Measurements from ENCODE around the gene ZNF277.

Gene ZNF277

GRCh38 chr7:112228632-112229031, 22.1 kb downstream of the ZNF277 start:
- no peaks in the 10 kb centered on the region for H3K4me1 ChIP-seq (ENCODE audit: control insufficient read depth in 2 of 2, insufficient read depth in 1 of 2, low read depth in 1 of 2, low read length in 2 of 2)
- H3K4ac ChIP-seq (ENCODE audit: low read length), result no peak overlapping the region
- no peaks in the 10 kb centered on the region for H3K79me1 ChIP-seq (ENCODE audit: low read depth, low read length)
- H3K9me3 ChIP-seq (replicated peaks in 1 of 2; ENCODE audit: control insufficient read depth in 2 of 2, insufficient read depth in 1 of 2, low read depth in 1 of 2, low read length in 2 of 2), result no peaks in the 10 kb centered on the region
- no peak overlapping the region for H3K4me2 ChIP-seq (ENCODE audit: insufficient read depth, low read length, poor library complexity, severe bottlenecking)
- no peak overlapping the region for H2AK5ac ChIP-seq (ENCODE audit: low read depth, low read length)
- DNase-seq (ENCODE audit: low spot score), result no peak
- H2AFZ ChIP-seq (ENCODE audit: low read length), result no peak overlapping the region
- no peak overlapping the region for H4K91ac ChIP-seq (ENCODE audit: low read depth, low read length, poor library complexity)
- no peak overlapping the region for H2BK120ac ChIP-seq (ENCODE audit: low read depth, low read length)
- H3K9ac ChIP-seq (ENCODE audit: low read depth, low read length, poor library complexity), result no peak overlapping the region
- WGBS, 2 donors (ENCODE audit: extremely low coverage in 2 of 2, insufficient read length in 2 of 2, insufficient replicate concordance in 1 of 2), result no CpG with 5 or more reads among the region's 2 CpGs
- H3K4me3 ChIP-seq (ENCODE audit: low read length in 2 of 2), result no peak overlapping the region
- H3K14ac ChIP-seq (ENCODE audit: low read length), result no peak overlapping the region
- H2BK5ac ChIP-seq (ENCODE audit: low read length), result no peak overlapping the region
- no peak overlapping the region for H4K8ac ChIP-seq (ENCODE audit: low read depth, low read length)
- no peak overlapping the region for H3K18ac ChIP-seq (ENCODE audit: low read length)
- H3K23ac ChIP-seq (ENCODE audit: low read depth, low read length, poor library complexity), result no peak overlapping the region
- H3K27me3 ChIP-seq (ENCODE audit: control insufficient read depth in 3 of 3, insufficient read depth in 3 of 3, low read depth in 1 of 3, low read length in 3 of 3), result no peaks in the 10 kb centered on the region
- no peaks in the 10 kb centered on the region for H3K36me3 ChIP-seq (replicated peaks in 1 of 2; ENCODE audit: control insufficient read depth in 2 of 2, insufficient read depth in 2 of 2, low read length in 2 of 2)
- H2BK15ac ChIP-seq (ENCODE audit: low read length), result no peak overlapping the region
- H2BK12ac ChIP-seq (ENCODE audit: low read length), result no peak overlapping the region
- no peak overlapping the region for H3K27ac ChIP-seq (replicated peaks; ENCODE audit: low read length)

GRCh38 chr7:112232212-112232978, 25.9 kb downstream of the ZNF277 start:
- Histone ChIP-seq H3K27me3 (ENCODE audit: control insufficient read depth in 3 of 3, insufficient read depth in 3 of 3, low read depth in 1 of 3, low read length in 3 of 3) (no peaks in the 10 kb centered on the region), H2BK12ac (ENCODE audit: low read length) (no peak overlapping the region), H3K79me1 (ENCODE audit: low read depth, low read length) (no peaks in the 10 kb centered on the region), H3K4me3 (ENCODE audit: low read length in 2 of 2) (no peak overlapping the region), H2BK120ac (ENCODE audit: low read depth, low read length) (no peak overlapping the region), H3K9ac (ENCODE audit: low read depth, low read length, poor library complexity) (no peak overlapping the region), H3K14ac (ENCODE audit: low read length) (no peak overlapping the region), H3K23ac (ENCODE audit: low read depth, low read length, poor library complexity) (no peak overlapping the region), H2AFZ (ENCODE audit: low read length) (no peak overlapping the region), H4K91ac (ENCODE audit: low read depth, low read length, poor library complexity) (no peak overlapping the region), H3K18ac (ENCODE audit: low read length) (no peak overlapping the region), H3K27ac (replicated peaks; ENCODE audit: low read length) (no peak overlapping the region), H3K4ac (ENCODE audit: low read length) (no peak overlapping the region), H2BK15ac (ENCODE audit: low read length) (no peak overlapping the region), H2AK5ac (ENCODE audit: low read depth, low read length) (no peak overlapping the region), H3K4me1 (ENCODE audit: control insufficient read depth in 2 of 2, insufficient read depth in 1 of 2, low read depth in 1 of 2, low read length in 2 of 2) (no peaks in the 10 kb centered on the region), H2BK5ac (ENCODE audit: low read length) (no peak overlapping the region), H3K9me3 (replicated peaks in 1 of 2; ENCODE audit: control insufficient read depth in 2 of 2, insufficient read depth in 1 of 2, low read depth in 1 of 2, low read length in 2 of 2) (no peaks in the 10 kb centered on the region), H3K4me2 (ENCODE audit: insufficient read depth, low read length, poor library complexity, severe bottlenecking) (no peak overlapping the region), H3K36me3 (replicated peaks in 1 of 2; ENCODE audit: control insufficient read depth in 2 of 2, insufficient read depth in 2 of 2, low read length in 2 of 2) (no peaks in the 10 kb centered on the region), H4K8ac (ENCODE audit: low read depth, low read length) (no peak overlapping the region)
- DNase-seq (ENCODE audit: low spot score), result no peak
- WGBS, 2 donors (ENCODE audit: extremely low coverage in 2 of 2, insufficient read length in 2 of 2, insufficient replicate concordance in 1 of 2), result no CpG with 5 or more reads among the region's 4 CpGs

- Histone ChIP-seq H3K23ac (ENCODE audit: low read depth, low read length, poor library complexity) (no peak overlapping the region), H3K79me1 (ENCODE audit: low read depth, low read length) (no peaks in the 10 kb centered on the region), H3K18ac (ENCODE audit: low read length) (no peak overlapping the region), H4K8ac (ENCODE audit: low read depth, low read length) (no peak overlapping the region), H2BK5ac (ENCODE audit: low read length) (no peak overlapping the region), H4K91ac (ENCODE audit: low read depth, low read length, poor library complexity) (no peak overlapping the region), H3K4ac (ENCODE audit: low read length) (no peak overlapping the region), H3K4me2 (ENCODE audit: insufficient read depth, low read length, poor library complexity, severe bottlenecking) (no peak overlapping the region), H2BK120ac (ENCODE audit: low read depth, low read length) (no peak overlapping the region), H2AFZ (ENCODE audit: low read length) (no peak overlapping the region), H3K4me3 (ENCODE audit: low read length in 2 of 2) (no peak overlapping the region), H3K27ac (replicated peaks; ENCODE audit: low read length) (no peak overlapping the region), H2BK12ac (ENCODE audit: low read length) (no peak overlapping the region), H3K36me3 (replicated peaks in 1 of 2; ENCODE audit: control insufficient read depth in 2 of 2, insufficient read depth in 2 of 2, low read length in 2 of 2) (no peaks in the 10 kb centered on the region), H2BK15ac (ENCODE audit: low read length) (no peak overlapping the region), H2AK5ac (ENCODE audit: low read depth, low read length) (no peak overlapping the region), H3K14ac (ENCODE audit: low read length) (no peak overlapping the region), H3K4me1 (ENCODE audit: control insufficient read depth in 2 of 2, insufficient read depth in 1 of 2, low read depth in 1 of 2, low read length in 2 of 2) (no peaks in the 10 kb centered on the region), H3K27me3 (ENCODE audit: control insufficient read depth in 3 of 3, insufficient read depth in 3 of 3, low read depth in 1 of 3, low read length in 3 of 3) (no peaks in the 10 kb centered on the region), H3K9ac (ENCODE audit: low read depth, low read length, poor library complexity) (no peak overlapping the region), H3K9me3 (replicated peaks in 1 of 2; ENCODE audit: control insufficient read depth in 2 of 2, insufficient read depth in 1 of 2, low read depth in 1 of 2, low read length in 2 of 2) (no peaks in the 10 kb centered on the region)
- DNase-seq (ENCODE audit: low spot score), result no peak
- WGBS, 2 donors (ENCODE audit: extremely low coverage in 2 of 2, insufficient read length in 2 of 2, insufficient replicate concordance in 1 of 2), result no CpG with 5 or more reads among the region's 3 CpGs
Observed at GRCh38 chr7:112233048-112233697, 26.7 kb downstream of the ZNF277 start.

GRCh38 chr7:112234147-112234546, 27.7 kb downstream of the ZNF277 start:
- Histone ChIP-seq H3K36me3 (replicated peaks in 1 of 2; ENCODE audit: control insufficient read depth in 2 of 2, insufficient read depth in 2 of 2, low read length in 2 of 2) (no peaks in the 10 kb centered on the region), H4K91ac (ENCODE audit: low read depth, low read length, poor library complexity) (no peak overlapping the region)
- WGBS, 2 donors (ENCODE audit: extremely low coverage in 2 of 2, insufficient read length in 2 of 2, insufficient replicate concordance in 1 of 2), result no CpG with 5 or more reads among the region's 1 CpG

More at GRCh38 chr7:112234147-112234546, 27.7 kb downstream of the ZNF277 start:
- Histone ChIP-seq H3K27ac (replicated peaks; ENCODE audit: low read length) (no peak overlapping the region), H4K8ac (ENCODE audit: low read depth, low read length) (no peak overlapping the region), H3K23ac (ENCODE audit: low read depth, low read length, poor library complexity) (no peak overlapping the region), H2BK5ac (ENCODE audit: low read length) (no peak overlapping the region), H3K79me1 (ENCODE audit: low read depth, low read length) (no peaks in the 10 kb centered on the region), H3K27me3 (ENCODE audit: control insufficient read depth in 3 of 3, insufficient read depth in 3 of 3, low read depth in 1 of 3, low read length in 3 of 3) (no peaks in the 10 kb centered on the region), H3K4me1 (ENCODE audit: control insufficient read depth in 2 of 2, insufficient read depth in 1 of 2, low read depth in 1 of 2, low read length in 2 of 2) (no peaks in the 10 kb centered on the region), H3K9ac (ENCODE audit: low read depth, low read length, poor library complexity) (no peak overlapping the region), H2BK120ac (ENCODE audit: low read depth, low read length) (no peak overlapping the region), H3K4me3 (ENCODE audit: low read length in 2 of 2) (no peak overlapping the region), H2BK15ac (ENCODE audit: low read length) (no peak overlapping the region), H3K4me2 (ENCODE audit: insufficient read depth, low read length, poor library complexity, severe bottlenecking) (no peak overlapping the region), H3K4ac (ENCODE audit: low read length) (no peak overlapping the region), H3K14ac (ENCODE audit: low read length) (no peak overlapping the region), H3K9me3 (replicated peaks in 1 of 2; ENCODE audit: control insufficient read depth in 2 of 2, insufficient read depth in 1 of 2, low read depth in 1 of 2, low read length in 2 of 2) (no peaks in the 10 kb centered on the region), H2BK12ac (ENCODE audit: low read length) (no peak overlapping the region), H3K18ac (ENCODE audit: low read length) (no peak overlapping the region), H2AFZ (ENCODE audit: low read length) (no peak overlapping the region), H2AK5ac (ENCODE audit: low read depth, low read length) (no peak overlapping the region)
- DNase-seq (ENCODE audit: low spot score), result no peak

Measured in neuronal stem cell (in vitro differentiated cells).